WI38 (cell line): Measurements from ENCODE around the gene CCDC91.

Source experiments
- H3K4me3 ChIP-seq: 2 replicates; pipeline ENCODE4 v1.5.1; 2011; ENCODE audit warnings: low read depth, mild to moderate bottlenecking, control low read depth, low read length
- CTCF ChIP-seq: IDR thresholded peaks from 2 replicates; pipeline ENCODE4 v1.5.1; 2012; ENCODE audit warnings: low read depth, mild to moderate bottlenecking, control low read depth, low read length

The CCDC91 gene

GRCh38 chr12:28286352-28286751, 96.1 kb downstream of the CCDC91 start:
- H3K4me3 ChIP-seq = no peak overlapping the region
- TF ChIP-seq CTCF = no peak

GRCh38 chr12:28290262-28290661, 100.0 kb downstream of the CCDC91 start:
- TF ChIP-seq CTCF = no peak
- no peak overlapping the region for H3K4me3 ChIP-seq

GRCh38 chr12:28292699-28293098, 102.4 kb downstream of the CCDC91 start:
- TF ChIP-seq CTCF = no peak
- H3K4me3 ChIP-seq = no peak overlapping the region

GRCh38 chr12:28294300-28294699, 104.0 kb downstream of the CCDC91 start:
- no peak for TF ChIP-seq CTCF
- H3K4me3 ChIP-seq = no peak overlapping the region

GRCh38 chr12:28296287-28296686, 106.0 kb downstream of the CCDC91 start:
- H3K4me3 ChIP-seq = no peak overlapping the region
- TF ChIP-seq CTCF = no peak

- TF ChIP-seq CTCF = no peak
Measured at GRCh38 chr12:28303192-28303591, 112.9 kb downstream of the CCDC91 start.

GRCh38 chr12:28306535-28306934, 116.3 kb downstream of the CCDC91 start:
- no peak for TF ChIP-seq CTCF
- H3K4me3 ChIP-seq = no peak overlapping the region

More at GRCh38 chr12:28303192-28303591, 112.9 kb downstream of the CCDC91 start:
- no peak overlapping the region for H3K4me3 ChIP-seq
